GM19468 (cell line): Measurements from ENCODE around the gene MAML3.
"Not testable (repeated sequence)": the region's sequence is repeated elsewhere in the genome, so short reads cannot be mapped to it uniquely, and the experiment has no call there.

Experiments used
- ATAC-seq: cut with Tn5 transposase; IDR thresholded peaks from one replicate; pipeline ENCODE4 v1.9.1; 2021; ENCODE audit warnings: mild to moderate bottlenecking, moderate library complexity, moderate number of reproducible peaks; ENCODE audit not compliant: unreplicated experiment; ENCODE audit errors: extremely low read depth

The MAML3 gene

GRCh38 chr4:139950568-139950967 is 203.4 kb downstream of the MAML3 start:
- peak; percentile 77 for ATAC-seq

DNA sequence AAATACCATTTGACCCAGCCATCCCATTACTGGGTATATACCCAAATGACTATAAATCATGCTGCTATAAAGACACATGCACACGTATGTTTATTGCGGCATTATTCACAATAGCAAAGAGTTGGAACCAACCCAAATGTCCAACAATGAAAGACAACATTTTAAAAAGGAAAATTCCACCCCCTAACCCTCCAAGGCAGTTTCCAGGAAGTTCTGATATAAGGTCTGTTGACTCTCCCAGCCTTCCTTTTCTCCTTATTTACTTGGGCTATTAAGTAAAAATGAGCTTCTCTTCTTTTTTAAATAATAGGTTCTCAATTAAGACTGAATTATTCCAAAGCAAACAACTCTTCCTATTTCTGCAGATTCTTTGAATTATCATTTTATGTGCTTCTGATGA is 209.1 kb downstream of the MAML3 start:
- not testable (repeated sequence) for ATAC-seq

DNA sequence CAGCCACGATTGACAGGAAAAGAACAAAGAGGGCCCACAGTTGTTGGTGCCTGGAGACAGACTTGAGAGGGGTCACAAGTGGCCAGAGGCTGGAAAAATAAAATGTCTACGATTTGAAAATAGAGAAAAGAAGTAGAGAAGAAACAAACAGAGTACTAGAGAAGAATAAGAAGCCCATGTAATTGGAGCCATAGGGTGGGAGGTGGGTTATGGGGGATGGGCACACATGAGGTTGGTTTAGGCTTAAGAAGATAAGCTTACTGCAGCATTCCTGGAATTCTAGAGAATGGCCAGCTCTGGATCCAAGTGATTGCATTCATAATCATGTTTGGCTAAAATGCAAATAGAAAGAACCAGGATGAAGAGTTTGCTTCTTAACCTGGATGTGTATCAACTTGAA is 210.7 kb downstream of the MAML3 start:
- ATAC-seq = no peak

DNA sequence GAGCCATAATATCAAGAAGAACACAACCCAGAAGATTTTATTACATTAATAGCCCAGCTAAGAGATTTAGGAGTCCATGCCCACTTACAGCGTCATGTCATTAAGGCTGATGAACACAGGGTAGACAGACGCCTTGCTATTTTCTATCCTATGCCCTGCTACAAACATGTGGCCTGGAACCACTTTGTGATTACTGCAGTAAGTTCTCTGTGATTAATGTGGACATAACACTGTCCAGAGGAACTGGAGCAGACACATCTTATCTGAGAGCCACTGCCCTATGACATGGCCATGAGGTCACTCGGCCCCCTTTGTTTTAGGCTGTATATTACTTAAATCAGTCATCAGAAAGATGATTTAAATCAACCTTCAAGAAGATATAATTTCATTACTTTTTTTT is 211.7 kb downstream of the MAML3 start:
- no peak for ATAC-seq

DNA sequence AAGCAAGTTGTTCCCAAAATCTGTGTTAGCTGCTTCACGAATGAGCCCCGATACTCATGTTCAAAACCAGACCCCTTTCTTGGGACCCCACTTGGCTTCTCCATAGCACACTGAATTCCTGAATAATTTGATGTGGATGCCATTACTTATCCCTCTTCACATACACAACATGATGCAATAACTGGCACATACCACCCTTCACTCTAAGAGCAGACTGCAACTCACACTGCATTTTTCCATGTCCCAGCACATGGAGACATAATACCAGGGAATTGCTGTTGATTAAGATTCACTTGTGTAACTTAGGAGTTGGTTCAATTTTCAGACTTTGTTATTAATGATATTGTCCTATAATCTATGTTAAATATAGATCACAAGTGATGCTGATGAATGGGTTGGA is 213.4 kb downstream of the MAML3 start:
- no peak for ATAC-seq

DNA sequence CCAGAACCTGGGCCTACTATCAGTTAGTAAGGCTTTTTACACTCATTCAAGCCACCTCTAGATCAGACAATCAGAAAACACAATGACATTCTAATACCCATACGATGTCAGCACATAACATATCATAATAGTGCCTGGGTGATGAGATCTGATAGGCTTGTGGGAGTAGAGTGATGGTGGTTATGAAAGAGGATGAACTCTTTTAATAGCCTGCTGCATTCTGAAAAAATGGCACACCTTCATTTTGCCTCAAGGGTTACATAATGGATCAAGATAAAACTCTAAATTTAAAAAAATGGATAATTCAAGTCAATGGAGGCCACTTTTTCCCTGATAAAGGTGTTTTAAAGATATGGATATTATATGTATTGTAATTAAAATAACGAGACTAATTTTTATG is 215.6 kb downstream of the MAML3 start:
- no peak for ATAC-seq

DNA sequence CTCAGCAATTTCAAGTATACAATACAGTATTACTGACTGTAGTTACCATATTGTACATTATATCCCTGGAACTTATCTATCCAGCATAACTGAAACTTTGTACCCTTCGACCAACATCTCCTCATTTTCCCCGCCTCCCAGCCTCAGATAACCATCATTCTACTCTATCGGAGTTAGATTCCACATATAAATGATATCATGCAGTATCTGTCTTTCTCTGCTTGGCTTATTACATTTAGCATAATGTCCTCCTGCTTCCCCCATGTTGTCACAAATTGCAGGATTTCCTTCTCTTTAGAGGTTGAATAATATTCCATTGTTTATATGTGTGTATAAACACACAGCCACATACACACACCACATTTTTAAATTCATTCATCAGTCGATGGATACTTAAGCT is 218.1 kb downstream of the MAML3 start:
- no peak for ATAC-seq

DNA sequence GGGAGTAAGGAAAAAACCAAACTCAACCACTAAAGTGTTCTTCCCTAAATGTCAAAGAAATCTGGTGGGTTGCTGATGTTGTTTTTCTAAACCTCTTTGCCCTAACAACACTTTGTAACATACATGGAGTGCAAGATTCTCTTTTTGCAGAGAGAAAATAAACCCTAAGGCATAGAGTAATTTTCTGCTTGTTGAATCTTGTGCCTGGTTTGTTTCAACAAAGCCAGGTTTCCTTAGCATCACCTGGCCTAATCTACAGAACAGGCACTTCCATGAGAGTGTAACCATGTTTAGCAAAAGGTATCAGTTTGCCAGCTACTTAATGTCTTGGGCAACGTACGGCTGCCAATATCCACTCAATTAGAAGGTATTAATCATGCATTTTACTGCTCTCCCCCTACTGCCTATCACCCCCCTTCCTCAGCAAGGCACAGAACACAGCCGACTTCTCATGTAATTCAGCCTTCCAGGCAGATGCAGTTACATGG is 219.2 kb downstream of the MAML3 start:
- ATAC-seq = no peak

- no peak for ATAC-seq
These were observed 219.8 kb downstream of the MAML3 start for GRCh38 chr4:139934057-139934707.

DNA sequence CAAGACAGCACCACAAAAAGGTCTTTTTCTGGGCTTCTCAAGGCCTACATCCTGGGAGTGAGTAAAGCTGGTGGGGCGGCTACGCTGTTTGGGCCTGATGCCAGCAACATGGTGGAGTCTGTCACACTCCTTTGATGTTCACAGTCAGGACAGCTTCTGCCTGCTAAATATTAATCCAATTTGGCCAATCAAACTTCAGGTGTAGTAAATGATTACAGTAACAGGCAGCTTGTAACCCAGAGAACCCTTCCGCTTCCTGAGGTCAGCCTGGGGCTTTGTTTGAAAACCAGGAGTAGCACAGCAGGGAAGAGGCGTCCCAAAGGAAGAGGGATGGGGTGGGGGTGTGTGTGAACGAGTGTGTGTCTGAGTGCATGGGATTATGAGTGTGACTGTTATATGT is 220.4 kb downstream of the MAML3 start:
- no peak for ATAC-seq

DNA sequence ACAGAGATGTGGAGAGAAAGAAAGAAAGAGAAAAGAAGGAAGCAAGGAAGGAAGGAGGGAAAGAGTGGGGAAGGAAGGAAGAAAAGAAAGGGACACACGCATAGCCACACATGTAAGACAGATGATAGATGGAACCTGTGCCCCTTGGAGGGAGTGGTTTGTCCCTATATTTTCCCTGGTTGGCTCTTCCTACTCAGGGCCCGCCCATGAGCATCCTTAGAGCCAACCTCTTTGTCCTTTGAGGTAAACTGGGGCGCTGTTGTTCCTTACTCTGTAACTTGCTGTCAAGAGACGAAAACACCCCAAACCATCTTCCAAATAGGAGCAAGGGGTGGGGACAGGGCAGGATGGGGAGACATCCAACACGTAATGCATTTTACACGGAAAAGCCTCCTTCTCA is 220.9 kb downstream of the MAML3 start:
- no peak for ATAC-seq

- ATAC-seq = no peak
These were observed 229.2 kb downstream of the MAML3 start for GRCh38 chr4:139924782-139925181.

- no peak for ATAC-seq
These were observed 231.5 kb downstream of the MAML3 start for GRCh38 chr4:139922406-139923024.

- no peak for ATAC-seq
These were observed 232.4 kb downstream of the MAML3 start for GRCh38 chr4:139921429-139922184.

DNA sequence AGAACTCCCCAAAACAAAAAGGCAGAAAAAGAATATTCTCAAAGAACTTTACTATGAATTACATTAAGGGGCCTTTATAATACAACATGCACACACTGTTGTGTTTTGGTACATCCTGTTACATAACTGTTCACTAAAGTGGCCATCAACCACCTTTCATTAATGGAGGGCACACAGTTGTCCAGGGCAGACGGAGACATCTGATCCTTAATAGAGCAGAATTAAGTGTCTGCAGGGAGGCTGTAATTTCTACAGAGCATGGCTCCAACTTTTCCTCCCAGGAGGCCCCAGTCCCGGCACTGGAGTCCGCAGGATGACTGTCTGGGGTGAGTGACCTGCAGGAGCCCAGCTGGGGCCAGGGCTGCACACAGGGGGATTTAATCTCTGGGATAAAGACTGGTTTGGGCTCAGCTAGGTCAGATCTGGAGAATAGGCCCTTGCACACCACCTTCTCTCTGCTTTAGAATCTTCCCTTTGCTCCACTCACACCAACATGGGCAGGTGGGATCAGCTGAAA is 233.4 kb downstream of the MAML3 start:
- ATAC-seq = no peak

DNA sequence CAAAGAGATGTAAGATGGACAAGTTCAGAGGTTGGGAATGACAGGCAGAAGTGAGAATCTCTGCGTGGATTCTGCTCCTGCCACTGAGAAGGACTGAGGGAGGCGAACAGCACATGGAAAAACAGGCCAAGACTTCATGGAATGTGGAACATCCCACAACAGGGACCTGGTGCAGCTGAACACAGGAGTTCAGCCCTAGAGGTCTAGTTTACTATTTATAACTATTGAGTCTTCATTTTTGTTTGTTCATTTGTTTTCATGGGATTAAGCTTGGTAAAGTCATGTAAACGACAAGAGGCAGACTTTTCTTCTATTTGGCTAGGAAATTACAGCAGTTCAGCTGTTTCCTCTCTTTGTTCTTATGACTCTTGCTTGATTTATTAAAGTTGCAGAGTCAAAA is 234.5 kb downstream of the MAML3 start:
- ATAC-seq = no peak

DNA sequence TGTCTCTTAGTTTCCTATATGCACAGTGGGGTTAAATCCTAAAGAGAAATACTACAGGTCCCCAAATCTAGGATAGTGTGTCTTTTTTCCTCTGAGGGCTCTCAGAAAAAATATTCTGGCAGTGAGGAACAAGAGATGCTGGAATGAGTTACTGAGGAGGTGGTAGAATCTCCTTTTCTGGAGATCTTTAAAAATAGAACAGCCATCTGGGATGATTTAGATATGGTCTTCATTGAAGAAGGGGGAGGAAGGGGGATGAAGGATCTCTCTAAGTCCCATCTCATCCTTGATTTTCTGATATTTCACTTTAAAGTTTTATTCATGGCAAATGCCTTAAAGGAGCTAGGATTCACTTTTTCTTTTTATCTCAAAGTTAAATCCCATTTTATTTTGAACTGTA is 235.0 kb downstream of the MAML3 start:
- ATAC-seq = no peak

GRCh38 chr4:139918591-139918990 is 235.4 kb downstream of the MAML3 start:
- ATAC-seq = no peak

DNA sequence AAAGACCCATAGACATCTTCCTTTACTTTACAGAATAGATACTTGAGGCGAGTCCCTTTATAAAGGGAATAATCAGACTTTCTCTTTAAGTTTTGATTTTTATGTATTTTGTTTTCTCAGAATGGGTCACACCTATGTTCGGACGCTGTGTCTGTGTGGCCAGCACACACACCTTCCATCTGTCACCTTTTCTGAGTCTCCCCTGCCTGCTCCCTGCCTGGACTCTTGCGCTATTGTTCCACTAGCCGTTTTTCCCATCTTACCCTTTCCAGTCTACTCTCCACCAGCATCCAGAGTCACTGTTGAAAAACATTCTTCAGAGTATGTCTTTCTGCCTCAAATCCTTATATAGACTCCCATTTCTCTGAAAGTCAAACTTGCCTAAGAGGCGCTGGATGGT is 236.1 kb downstream of the MAML3 start:
- no peak for ATAC-seq

DNA sequence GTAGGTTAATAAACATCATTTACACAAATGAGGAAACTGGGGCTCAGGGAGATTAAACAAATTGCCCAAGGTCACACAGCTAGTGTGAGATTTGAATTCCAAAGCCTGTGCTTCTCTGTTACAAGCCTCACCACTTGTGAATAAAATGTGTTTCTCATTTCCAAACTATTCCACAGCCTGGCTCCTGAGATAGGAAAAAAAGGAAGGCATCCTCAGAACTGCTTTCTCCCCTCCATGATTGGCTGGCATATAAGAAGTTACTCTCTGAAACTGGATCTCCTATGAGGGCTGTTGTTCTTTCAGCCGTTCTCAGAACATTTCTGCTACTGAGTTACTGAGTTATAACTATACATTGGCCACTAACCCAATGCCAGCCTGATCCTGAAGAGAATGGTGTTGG is 237.9 kb downstream of the MAML3 start:
- ATAC-seq = no peak

DNA sequence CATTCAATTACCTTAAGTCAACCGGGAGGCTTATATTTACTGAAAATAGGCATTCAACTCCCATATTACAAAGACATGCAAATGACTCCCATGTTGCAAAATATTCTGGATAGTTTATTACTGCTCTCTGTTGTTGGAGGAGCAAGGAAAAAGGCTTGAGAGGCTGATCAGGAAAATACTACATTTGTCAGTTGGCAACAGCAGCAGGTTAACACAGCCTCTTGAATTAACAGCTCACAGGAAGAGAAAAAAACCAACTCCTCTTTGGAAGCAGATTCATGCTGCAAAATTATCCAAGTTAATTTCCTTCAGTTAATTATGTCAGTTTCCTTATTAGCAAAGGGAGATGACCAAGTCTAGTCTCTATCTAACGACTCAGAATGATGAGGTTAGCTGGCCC is 238.9 kb downstream of the MAML3 start:
- ATAC-seq = no peak
